Activated naive CD4-positive, alpha-beta T cell treated with anti-CD3 and anti-CD28 coated beads, Interleukin-2, amount 50 U/mL, for 16 hours (primary cell): ENCODE measurements around the gene KLF13.

Experiments
- DNase-seq: peaks from one replicate; pipeline ENCODE4 v3.0.0-alpha.2; 2020

Gene KLF13

GRCh38 chr15:31387092-31387478 is 60.5 kb downstream of the KLF13 start:
- no peak for DNase-seq

- no peak for DNase-seq
These were observed 61.0 kb downstream of the KLF13 start for GRCh38 chr15:31387479-31388118.

- no peak for DNase-seq
These were observed 62.9 kb downstream of the KLF13 start for GRCh38 chr15:31389576-31389975.

GRCh38 chr15:31390029-31390428 is 63.4 kb downstream of the KLF13 start:
- no peak for DNase-seq

- DNase-seq = no peak
These were observed 64.3 kb downstream of the KLF13 start for GRCh38 chr15:31390777-31391486.

GRCh38 chr15:31391687-31392671 is 65.3 kb downstream of the KLF13 start:
- DNase-seq = peak; percentile 81

GRCh38 chr15:31392761-31393401 is 66.2 kb downstream of the KLF13 start:
- no peak for DNase-seq

- no peak for DNase-seq
These were observed 66.9 kb downstream of the KLF13 start for GRCh38 chr15:31393444-31394091.

- no peak for DNase-seq
These were observed 70.4 kb downstream of the KLF13 start for GRCh38 chr15:31396881-31397560.

- no peak for DNase-seq
These were observed 71.4 kb downstream of the KLF13 start for GRCh38 chr15:31397851-31398661.

GRCh38 chr15:31398677-31399301 is 72.2 kb downstream of the KLF13 start:
- DNase-seq = no peak

GRCh38 chr15:31399544-31400171 is 73.0 kb downstream of the KLF13 start:
- no peak for DNase-seq

- no peak for DNase-seq
These were observed 73.7 kb downstream of the KLF13 start for GRCh38 chr15:31400222-31400927.

GRCh38 chr15:31401282-31401681 is 74.6 kb downstream of the KLF13 start:
- no peak for DNase-seq

- DNase-seq = no peak
These were observed 75.4 kb downstream of the KLF13 start for GRCh38 chr15:31402003-31402402.

GRCh38 chr15:31402511-31403056 is 75.9 kb downstream of the KLF13 start:
- no peak for DNase-seq

- DNase-seq = no peak
These were observed 76.5 kb downstream of the KLF13 start for GRCh38 chr15:31403096-31403495.

- DNase-seq = no peak
These were observed 77.0 kb downstream of the KLF13 start for GRCh38 chr15:31403606-31404005.

GRCh38 chr15:31404345-31404744 is 77.7 kb downstream of the KLF13 start:
- DNase-seq = no peak
